Sciatic nerve (tissue), 2 donors: ENCODE measurements around the gene CCDC39. TPM values are rescaled to one million over a fixed set of nuclear protein-coding genes. Genes with fewer than 3 reads are reported as not detected.
A peak's percentile ranks its signal among the peaks of the same experiment; 100 is the strongest.

Experiments used
- ATAC-seq: fragments of 200-7000 bp; cut with Tn5 transposase; one replicate; pipeline ENCODE4 v1.9.1; 2020; ENCODE audit warnings: mild to moderate bottlenecking, moderate library complexity
- DNase-seq: peaks from one replicate; pipeline ENCODE4 v3.0.0-alpha.2; 2020; ENCODE audit warnings: low spot score
- intact Hi-C: fragments of 100-400 bp; cut with DNase I; formaldehyde crosslinking; loops from one replicate; pipeline ENCODE4 v1.14.2; 2022
- total RNA-seq: library from RNA; stranded (reverse); fragmentation: NEBNext Ultra II Directional; extraction: Animal tissue kit (Norgen Biotek cat#: 25700); gene quantifications from one replicate; pipeline ENCODE4 v1.2.1, GENCODE V29; 2021
- donor health status: DM: no; HTN: no; CAD: no.
- donor health status: DM: no; HTN: no; CAD: no.

The CCDC39 gene
- total RNA-seq: 0.58 TPM

- peak; percentile 80 for DNase-seq
- peak; percentile 96 for ATAC-seq
- intact Hi-C loops: no loop called here
Measured at GRCh38 chr3:180679178-180680096, at the start of gene CCDC39. TSS of gene CCDC39 (minus strand) at chr3:180679489. CDS start at chr3:180679380, 109 bp downstream.

GRCh38 chr3:180720012-180720411 is 40.7 kb upstream of the CCDC39 start:
- no peak for ATAC-seq
- no peak for DNase-seq
- intact Hi-C loops: no loop called here

DNA sequence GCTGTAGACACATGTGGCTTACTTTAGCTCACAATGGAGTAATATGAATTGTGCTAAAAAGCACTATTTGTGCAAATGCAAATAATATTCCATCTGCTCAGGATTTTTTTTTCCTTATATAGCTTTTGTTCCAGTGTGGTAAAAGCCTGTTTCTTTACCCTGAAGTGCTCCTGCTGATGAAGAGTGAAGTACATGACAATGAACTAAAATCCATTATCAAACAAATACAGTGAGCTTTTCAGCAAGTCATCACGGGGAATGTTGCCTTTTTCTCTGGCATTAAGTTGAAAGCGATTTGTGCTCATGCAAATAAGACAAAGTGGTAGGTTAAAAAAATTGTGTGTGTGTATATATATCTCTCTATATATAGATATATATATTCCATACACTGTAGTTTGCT is 28.6 kb upstream of the CCDC39 start:
- intact Hi-C loops: no loop called here
- ATAC-seq (no peak), DNase-seq (no peak)

DNA sequence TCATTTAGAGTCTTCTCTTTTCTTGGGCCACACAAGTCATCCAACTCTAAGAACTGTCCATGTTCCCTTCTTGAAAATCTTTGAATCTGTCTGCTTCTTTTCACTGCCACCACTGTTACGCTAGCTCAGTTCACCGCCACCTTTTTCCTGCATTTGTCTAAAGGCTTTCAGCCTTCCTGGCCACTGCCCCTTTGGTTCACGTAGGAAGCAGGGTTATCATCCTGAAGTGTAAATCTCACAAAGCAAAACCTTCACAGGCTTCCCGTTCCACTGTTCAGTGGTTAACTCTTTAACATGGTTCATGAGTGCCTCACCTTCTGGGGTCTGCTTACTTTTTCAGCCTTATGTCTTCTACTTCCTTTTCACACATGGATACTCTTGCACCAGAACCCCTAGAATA is 26.3 kb upstream of the CCDC39 start:
- intact Hi-C loops: no loop called here
- no peak for ATAC-seq
- no peak for DNase-seq

DNA sequence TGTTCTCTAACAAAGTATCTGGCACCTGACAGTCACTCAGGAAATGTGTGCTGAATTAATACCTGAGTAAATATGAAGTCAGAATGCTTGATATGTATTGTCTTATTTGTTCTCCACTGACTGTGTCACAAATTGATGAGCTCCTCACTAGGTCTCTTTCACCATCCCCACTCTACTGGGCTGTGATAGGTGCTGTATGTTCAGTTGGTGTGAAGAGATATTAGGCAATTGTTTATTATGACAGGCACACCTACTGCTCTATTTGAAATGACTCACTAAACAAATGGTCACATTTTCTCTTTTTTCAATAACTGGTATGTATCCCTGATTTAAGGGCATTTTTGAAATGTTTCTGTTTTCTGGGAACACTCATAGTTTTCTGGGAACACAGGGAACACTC is 25.2 kb upstream of the CCDC39 start:
- intact Hi-C loops: no loop called here
- DNase-seq (no peak), ATAC-seq (no peak)

DNA sequence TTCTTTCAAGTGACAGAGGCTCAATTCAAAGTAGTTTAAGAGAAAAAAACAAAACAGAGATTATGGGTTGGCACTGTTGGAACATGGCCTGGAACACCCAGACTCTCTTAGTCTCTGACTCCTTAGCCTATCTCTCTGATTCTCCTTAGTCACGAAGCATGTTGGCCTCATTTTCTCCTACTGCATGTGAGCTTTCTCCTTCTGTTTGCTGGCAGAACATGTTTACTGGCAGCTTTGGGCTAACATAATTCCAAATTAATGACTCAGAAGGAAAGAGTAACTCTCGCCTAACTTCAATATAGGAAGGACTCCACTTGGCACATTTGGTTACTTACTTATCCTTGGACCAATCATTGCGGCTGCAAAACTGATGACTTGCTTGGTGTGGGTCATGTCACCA is 21.7 kb upstream of the CCDC39 start:
- intact Hi-C loops: no loop called here
- no peak for ATAC-seq

DNA sequence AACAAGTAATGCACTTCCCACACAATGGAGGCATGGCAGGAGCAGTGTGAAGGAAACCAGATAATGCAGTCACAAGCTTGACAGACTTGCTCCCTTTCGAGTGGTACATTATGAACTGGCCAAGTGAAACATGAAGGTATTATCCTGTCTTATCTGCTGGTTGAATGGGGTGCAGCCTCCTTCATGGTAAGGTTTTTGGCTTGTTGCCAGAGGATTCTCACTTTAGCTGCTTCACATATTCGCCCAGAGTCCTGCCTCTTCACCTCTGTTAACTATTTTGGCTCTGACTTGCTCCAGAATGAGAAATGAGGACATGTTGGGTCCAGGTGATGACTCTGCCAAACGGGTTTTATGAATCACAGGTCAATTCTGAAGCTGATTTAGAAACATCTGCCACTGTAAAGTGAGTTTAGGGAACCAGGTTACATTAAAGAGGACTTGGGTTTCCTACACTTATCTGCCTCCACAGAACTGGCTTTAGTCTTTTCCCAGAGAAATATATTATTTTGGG is 19.5 kb upstream of the CCDC39 start:
- intact Hi-C loops: no loop called here
- DNase-seq (no peak), ATAC-seq (no peak)

More for the DNA sequence above, 21.7 kb upstream of the CCDC39 start:
- no peak for DNase-seq

GRCh38 chr3:180694321-180694720 is 15.0 kb upstream of the CCDC39 start:
- no peak for ATAC-seq
- intact Hi-C loops: no loop called here
- no peak for DNase-seq

DNA sequence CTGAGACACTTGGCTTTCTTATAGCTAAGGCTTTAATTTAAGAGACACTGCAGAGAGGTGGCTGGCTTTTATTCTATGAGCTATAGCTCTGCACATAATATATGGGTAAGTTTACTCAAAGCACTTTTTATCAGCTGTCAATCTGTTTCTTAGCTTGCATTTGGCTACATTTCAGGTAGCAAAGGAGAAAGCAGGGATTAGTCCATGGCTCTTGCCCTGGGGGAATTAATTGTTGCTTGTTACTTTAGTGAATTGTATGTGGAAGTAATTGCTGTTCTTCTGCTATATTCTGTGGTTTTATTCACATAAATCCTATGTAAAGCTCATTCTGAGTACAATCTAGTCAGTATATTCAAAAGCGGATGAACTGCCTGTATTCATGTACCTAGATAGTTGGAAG is 14.4 kb upstream of the CCDC39 start:
- no peak for ATAC-seq

GRCh38 chr3:180690061-180690460 is 10.8 kb upstream of the CCDC39 start:
- no peak for DNase-seq
- no peak for ATAC-seq
- intact Hi-C loops: no loop called here

More for the DNA sequence above, 14.4 kb upstream of the CCDC39 start:
- intact Hi-C loops: no loop called here
- DNase-seq: no peak

GRCh38 chr3:180684807-180685206 is 5.5 kb upstream of the CCDC39 start:
- DNase-seq: no peak
- intact Hi-C loops: no loop called here
- ATAC-seq: no peak

- intact Hi-C loops: no loop called here
- DNase-seq (no peak), ATAC-seq (no peak)
Measured at GRCh38 chr3:180683816-180684215, 4.5 kb upstream of the CCDC39 start.

- DNase-seq: no peak
- intact Hi-C loops: no loop called here
- ATAC-seq: peak; percentile 52
Measured at GRCh38 chr3:180680097-180680430, 775 bp upstream of the CCDC39 start.

- ATAC-seq (no peak), DNase-seq (no peak)
- intact Hi-C loops: no loop called here
Measured at GRCh38 chr3:180678231-180678630, 1.1 kb downstream of the CCDC39 start.

DNA sequence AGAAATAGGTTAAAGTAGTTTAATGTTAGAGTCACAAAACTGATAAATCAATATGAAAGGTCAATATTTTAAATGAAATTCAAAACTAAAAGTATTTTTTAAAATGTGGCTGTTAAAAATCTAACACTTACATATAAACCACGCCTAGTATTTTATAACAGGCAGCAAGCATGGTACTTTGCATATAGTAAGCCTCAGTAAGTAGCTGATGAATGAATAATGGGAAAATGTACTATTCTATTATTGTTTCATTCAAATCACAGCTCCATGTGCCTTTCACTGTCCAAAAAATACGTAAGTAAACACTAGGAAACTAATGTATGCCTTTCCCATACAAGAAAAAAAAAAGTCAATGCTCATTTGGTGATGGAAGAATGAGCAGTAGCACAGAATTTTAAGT is 17.8 kb downstream of the CCDC39 start:
- DNase-seq (no peak), ATAC-seq (no peak)
- intact Hi-C loops: no loop called here

- intact Hi-C loops: no loop called here
- DNase-seq (no peak), ATAC-seq (no peak)
Measured at GRCh38 chr3:180657094-180657493, 22.2 kb downstream of the CCDC39 start.

DNA sequence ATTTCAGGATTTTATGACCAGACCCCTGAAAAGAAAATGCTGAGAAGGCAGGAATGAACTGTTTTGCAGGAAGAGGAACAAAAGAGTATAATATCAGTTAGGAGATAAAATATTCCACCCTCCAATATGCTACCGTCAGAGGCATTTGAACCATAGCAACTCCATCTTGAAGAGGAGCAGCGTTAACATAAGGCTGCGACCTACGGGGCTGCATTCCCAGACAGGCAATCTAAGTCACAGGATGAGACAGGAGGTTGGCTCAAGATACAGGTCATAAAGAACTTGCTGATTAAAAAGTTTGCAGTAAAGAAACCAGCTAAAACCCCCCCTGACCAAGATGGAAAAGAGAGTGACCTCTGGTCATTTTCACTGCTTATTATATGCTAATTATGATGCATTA is 22.9 kb downstream of the CCDC39 start:
- no peak for ATAC-seq
- DNase-seq: no peak
- intact Hi-C loops: no loop called here

DNA sequence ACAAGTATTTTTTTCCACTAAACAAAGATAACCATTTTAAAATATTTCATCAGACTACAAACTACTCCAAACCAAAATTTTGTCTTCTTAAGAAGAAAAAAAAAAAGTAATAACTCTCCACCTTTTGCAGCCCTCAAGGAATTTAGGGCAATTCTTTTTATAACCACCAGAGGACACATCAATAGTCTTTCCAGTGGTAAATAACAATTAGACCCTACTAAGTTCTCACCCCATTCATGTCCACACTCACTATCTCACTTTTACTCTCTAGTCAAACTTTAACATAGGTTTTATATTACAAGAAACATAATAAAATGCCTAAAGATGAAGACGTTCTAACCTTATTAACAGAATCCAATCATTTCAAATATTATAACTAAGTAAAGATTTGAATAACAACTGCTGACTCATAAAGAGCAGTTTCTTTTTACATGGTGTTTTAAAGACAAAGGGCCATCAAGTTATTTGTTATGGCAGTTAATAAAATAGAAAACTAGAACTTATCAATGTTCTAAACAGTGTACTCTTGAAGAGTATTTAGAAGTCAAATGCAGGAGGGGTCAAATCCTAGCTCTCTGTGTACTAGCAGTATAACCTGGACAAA is 33.0 kb downstream of the CCDC39 start:
- intact Hi-C loops: no loop called here
- DNase-seq: no peak
- ATAC-seq: no peak

DNA sequence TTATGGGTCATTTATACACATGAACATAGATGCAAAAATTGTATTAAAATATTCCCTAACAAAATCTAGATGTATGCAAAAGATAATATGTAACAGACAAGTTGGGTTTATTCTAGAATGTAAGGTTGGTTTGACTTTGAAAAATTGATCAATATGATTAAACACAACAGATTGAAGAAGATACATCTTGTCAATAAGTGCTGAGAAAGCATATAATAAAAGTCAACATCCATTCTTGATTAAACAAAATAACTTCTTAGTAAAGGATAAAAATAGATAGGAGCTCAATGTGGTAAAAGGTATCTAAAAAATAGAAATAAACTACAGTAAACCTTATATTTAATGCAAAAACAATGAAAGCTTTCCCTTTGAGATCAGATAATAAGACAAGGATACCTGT is 38.3 kb downstream of the CCDC39 start:
- no peak for DNase-seq
- ATAC-seq: no peak
- intact Hi-C loops: no loop called here

DNA sequence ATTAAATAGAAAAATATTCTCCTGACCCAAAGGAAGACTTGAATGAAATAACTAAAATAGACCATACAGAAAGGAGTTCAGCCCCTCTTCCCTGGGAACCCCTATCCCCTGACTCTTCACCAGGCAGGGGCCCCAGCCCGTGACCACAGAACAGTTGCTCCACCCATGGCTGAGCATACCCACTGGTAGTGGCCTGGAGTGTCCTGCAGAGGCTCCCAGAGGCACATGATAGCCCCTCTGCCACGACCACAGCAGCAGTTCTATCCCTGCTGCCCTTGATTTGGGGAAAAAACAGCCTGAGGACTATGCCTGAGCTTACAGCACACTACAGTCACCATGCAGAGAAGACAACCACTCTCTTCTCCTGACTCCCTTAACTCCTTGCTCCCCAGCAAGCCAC is 45.6 kb downstream of the CCDC39 start:
- intact Hi-C loops: no loop called here
- DNase-seq (no peak), ATAC-seq (no peak)

DNA sequence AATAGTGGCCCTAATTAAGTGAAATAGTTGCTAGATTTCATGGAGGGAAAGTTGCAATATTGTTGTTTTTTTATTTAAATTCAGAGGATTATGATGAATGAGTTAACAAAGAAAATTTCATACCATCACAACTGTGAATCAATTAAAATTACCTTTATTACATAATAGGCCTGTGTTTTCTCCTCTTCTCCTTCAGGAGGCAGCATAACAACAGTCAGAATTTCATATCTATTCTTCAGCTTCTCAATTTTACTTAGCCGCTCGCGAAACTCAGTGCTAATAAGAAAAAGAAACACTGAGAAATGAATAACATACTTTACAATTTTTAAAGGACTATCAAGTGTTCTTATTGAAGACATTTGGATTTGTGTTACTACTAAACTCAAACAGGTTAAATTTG is 48.0 kb downstream of the CCDC39 start:
- intact Hi-C loops: no loop called here
- ATAC-seq: no peak

More for the DNA sequence above, 48.0 kb downstream of the CCDC39 start:
- DNase-seq: no peak
